ENCODE results near the gene CUX1.

GRCh38 chr7:102111061-102112041 is 293.9 kb downstream of the CUX1 start:
- TF ChIP-seq ZFP3 (CRISPR knock-in tag; IDR thresholded peaks at IDR 0.05) (no peak), OSR1 (CRISPR knock-in tag; IDR thresholded peaks at IDR 0.05) (no peak), TCF4 (CRISPR knock-in tag; IDR thresholded peaks at IDR 0.05; ENCODE audit: borderline replicate concordance) (no peak), PATZ1 (CRISPR knock-in tag; IDR thresholded peaks at IDR 0.05; ENCODE audit: borderline replicate concordance) (no peak), ZNF565 (CRISPR knock-in tag; conservative IDR thresholded peaks at IDR 0.05; ENCODE audit: low read depth) (no peak)

Measured in SK-N-SH treated with all-trans-retinoic acid at 6 μM for 48 hours (cell line).